ENCODE results near the gene CLDN7. TPM values are rescaled to one million over a fixed set of nuclear protein-coding genes. Genes with fewer than 3 reads are reported as not detected.

The CLDN7 gene
- total and polyA plus RNA-seq, 5 donors = 1.8 to 3.4 (median 2.9) TPM

DNA sequence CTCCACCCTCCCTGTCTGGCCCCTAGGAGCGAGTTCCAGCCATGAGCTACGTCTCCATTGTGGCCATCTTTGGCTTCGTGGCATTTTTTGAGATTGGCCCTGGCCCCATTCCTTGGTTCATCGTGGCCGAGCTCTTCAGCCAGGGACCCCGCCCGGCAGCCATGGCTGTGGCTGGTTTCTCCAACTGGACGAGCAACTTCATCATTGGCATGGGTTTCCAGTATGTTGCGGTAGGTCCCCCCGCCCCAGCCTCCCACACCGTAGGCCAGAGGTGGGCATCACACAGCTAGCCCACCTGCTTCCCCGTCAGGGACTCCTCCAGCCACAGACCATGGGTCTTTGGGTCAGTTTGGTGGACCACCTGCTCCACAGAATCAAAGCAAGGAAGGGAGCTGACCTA lies 23.4 kb upstream of the CLDN7 start:
- Histone ChIP-seq H3K4me1 (ENCODE audit: control insufficient read depth, insufficient read depth, low read length) (no peaks in the 10 kb centered on the region), H3K4me3 (ENCODE audit: low read length) (no peak overlapping the region), H3K9me3 (ENCODE audit: control insufficient read depth, low read length) (no peaks in the 10 kb centered on the region), H3K27me3 (ENCODE audit: control insufficient read depth, insufficient read depth) (no peaks in the 10 kb centered on the region), H3K27ac (ENCODE audit: low read length) (no peak overlapping the region)
- intact Hi-C loops (cut with DNase I) = loop anchor here in 1 of 4 donors (10.0 kb wide), 1 partner anchor 59 kb away; no protein-coding TSS in a partner anchor
- WGBS = 82% methylated on average over 12 of the region's 12 CpGs
- no peak for DNase-seq
- ATAC-seq = no peak

DNA sequence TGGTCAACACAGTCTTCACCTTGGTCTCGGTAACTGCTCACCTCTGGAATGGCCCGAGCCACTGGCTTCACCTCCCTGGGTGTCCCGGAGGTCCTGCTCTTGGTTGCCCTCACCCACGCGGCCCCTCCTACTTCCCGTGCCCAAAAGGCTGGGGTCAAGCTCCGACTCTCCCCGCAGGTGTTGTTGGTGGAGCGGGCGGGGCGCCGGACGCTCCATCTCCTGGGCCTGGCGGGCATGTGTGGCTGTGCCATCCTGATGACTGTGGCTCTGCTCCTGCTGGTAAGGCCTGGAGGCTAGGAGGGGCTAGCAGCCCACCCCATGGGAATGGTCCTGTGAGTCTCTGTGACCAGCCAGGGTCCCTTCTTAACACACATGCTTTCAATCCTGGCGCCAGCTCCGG lies 22.6 kb upstream of the CLDN7 start:
- ATAC-seq (no peak), DNase-seq (peak in 1 of 3 donors; percentile 63)
- H3K4me1 ChIP-seq (ENCODE audit: control insufficient read depth, insufficient read depth, low read length) = no peaks in the 10 kb centered on the region
- no peaks in the 10 kb centered on the region for H3K9me3 ChIP-seq (ENCODE audit: control insufficient read depth, low read length)
- H3K27ac ChIP-seq (ENCODE audit: low read length) = no peak overlapping the region
- no peak overlapping the region for H3K4me3 ChIP-seq (ENCODE audit: low read length)
- intact Hi-C loops (cut with DNase I) = loop anchor here in 1 of 4 donors (10.0 kb wide), 1 partner anchor 60 kb away; no protein-coding TSS in a partner anchor
- 91% methylated on average over 16 of the region's 16 CpGs for WGBS
- H3K27me3 ChIP-seq (ENCODE audit: control insufficient read depth, insufficient read depth) = no peaks in the 10 kb centered on the region

GRCh38 chr17:7283471-7284216 lies 21.4 kb upstream of the CLDN7 start:
- H3K9me3 ChIP-seq (ENCODE audit: control insufficient read depth, low read length) = no peaks in the 10 kb centered on the region
- intact Hi-C loops (cut with DNase I) = loop anchor here in 1 of 4 donors (10.0 kb wide), 1 partner anchor 61 kb away; no protein-coding TSS in a partner anchor
- WGBS = 80% methylated on average over 18 of the region's 18 CpGs
- no peaks in the 10 kb centered on the region for H3K27me3 ChIP-seq (ENCODE audit: control insufficient read depth, insufficient read depth)
- DNase-seq (no peak), ATAC-seq (no peak)
- peak overlapping the region; percentile 93 for H3K27ac ChIP-seq (ENCODE audit: low read length)
- no peaks in the 10 kb centered on the region for H3K4me1 ChIP-seq (ENCODE audit: control insufficient read depth, insufficient read depth, low read length)
- peak overlapping the region; percentile 47 for H3K4me3 ChIP-seq (ENCODE audit: low read length)

DNA sequence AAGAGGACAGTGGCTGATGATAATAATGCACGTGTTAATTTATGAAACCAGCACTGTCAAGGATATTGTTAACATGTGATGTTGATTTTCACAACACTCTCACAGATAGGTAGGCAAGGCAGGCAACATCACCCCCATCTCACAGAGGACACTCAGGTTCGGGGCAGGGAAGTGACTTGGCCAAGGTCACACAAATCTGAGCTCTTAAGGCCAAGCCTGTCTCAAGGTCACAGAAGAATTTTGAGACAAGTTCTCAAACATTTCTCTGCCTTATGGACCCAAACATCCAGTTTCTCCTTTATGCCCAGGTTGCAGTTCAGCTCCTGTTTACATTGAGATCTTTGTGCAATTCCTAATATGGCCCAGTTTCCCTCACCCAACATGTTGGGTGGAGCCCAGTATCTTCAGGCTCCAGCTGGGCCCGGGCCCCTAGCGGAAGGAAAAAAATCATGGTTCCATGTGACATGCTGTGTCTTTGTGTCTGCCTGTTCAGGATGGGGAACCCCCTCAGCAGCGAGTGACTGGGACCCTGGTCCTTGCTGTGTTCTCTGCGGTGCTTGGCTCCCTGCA lies 20.6 kb upstream of the CLDN7 start:
- Histone ChIP-seq H3K9me3 (ENCODE audit: control insufficient read depth, low read length) (no peaks in the 10 kb centered on the region), H3K4me1 (ENCODE audit: control insufficient read depth, insufficient read depth, low read length) (no peaks in the 10 kb centered on the region), H3K27me3 (ENCODE audit: control insufficient read depth, insufficient read depth) (no peaks in the 10 kb centered on the region), H3K27ac (ENCODE audit: low read length) (peak overlapping the region; percentile 93), H3K4me3 (ENCODE audit: low read length) (peak overlapping the region; percentile 47)
- WGBS = 49% methylated on average over 6 of the region's 6 CpGs
- no peak for ATAC-seq
- DNase-seq = no peak
- intact Hi-C loops (cut with DNase I) = loop anchor here in 1 of 4 donors (10.0 kb wide), 1 partner anchor 62 kb away; no protein-coding TSS in a partner anchor

- no peaks in the 10 kb centered on the region for H3K9me3 ChIP-seq (ENCODE audit: control insufficient read depth, low read length)
- peak overlapping the region; percentile 47 for H3K4me3 ChIP-seq (ENCODE audit: low read length)
- intact Hi-C loops (cut with DNase I) = loop anchor here in 3 of 4 donors (2.0 to 10.0 kb wide), 2 partner anchors 15 to 63 kb away; no protein-coding TSS in a partner anchor
- no peaks in the 10 kb centered on the region for H3K27me3 ChIP-seq (ENCODE audit: control insufficient read depth, insufficient read depth)
- DNase-seq (peak; percentile 71 to 92 (median 87)), ATAC-seq (peak; percentile 43 to 67)
- H3K4me1 ChIP-seq (ENCODE audit: control insufficient read depth, insufficient read depth, low read length) = no peaks in the 10 kb centered on the region
- H3K27ac ChIP-seq (ENCODE audit: low read length) = peak overlapping the region; percentile 93
- 3% methylated on average over 43 of the region's 43 CpGs for WGBS
Measured at GRCh38 chr17:7281953-7282751, 19.9 kb upstream of the CLDN7 start.

GRCh38 chr17:7281074-7281952 lies 19.0 kb upstream of the CLDN7 start, which contains the start of gene SLC2A4:
Gene SLC2A4 (plus strand): TSS chr17:7281718. CDS start chr17:7281935, 217 bp downstream.
- Histone ChIP-seq H3K9me3 (ENCODE audit: control insufficient read depth, low read length) (no peaks in the 10 kb centered on the region), H3K27ac (ENCODE audit: low read length) (peak within 1 kb of the TSS; percentile 93), H3K4me1 (ENCODE audit: control insufficient read depth, insufficient read depth, low read length) (no peaks in the 10 kb centered on the region), H3K4me3 (ENCODE audit: low read length) (peak within 1 kb of the TSS; percentile 47), H3K27me3 (ENCODE audit: control insufficient read depth, insufficient read depth) (no peaks in the 10 kb centered on the region)
- ATAC-seq = peak; percentile 85 to 88
- DNase-seq = peak; percentile 95 to 98 (median 98)
- under 1% methylated on average over 71 of the region's 71 CpGs for WGBS
- intact Hi-C loops (cut with DNase I) = loop anchor here in 3 of 4 donors (2.0 to 10.0 kb wide), 2 partner anchors 15 to 63 kb away; no protein-coding TSS in a partner anchor

DNA sequence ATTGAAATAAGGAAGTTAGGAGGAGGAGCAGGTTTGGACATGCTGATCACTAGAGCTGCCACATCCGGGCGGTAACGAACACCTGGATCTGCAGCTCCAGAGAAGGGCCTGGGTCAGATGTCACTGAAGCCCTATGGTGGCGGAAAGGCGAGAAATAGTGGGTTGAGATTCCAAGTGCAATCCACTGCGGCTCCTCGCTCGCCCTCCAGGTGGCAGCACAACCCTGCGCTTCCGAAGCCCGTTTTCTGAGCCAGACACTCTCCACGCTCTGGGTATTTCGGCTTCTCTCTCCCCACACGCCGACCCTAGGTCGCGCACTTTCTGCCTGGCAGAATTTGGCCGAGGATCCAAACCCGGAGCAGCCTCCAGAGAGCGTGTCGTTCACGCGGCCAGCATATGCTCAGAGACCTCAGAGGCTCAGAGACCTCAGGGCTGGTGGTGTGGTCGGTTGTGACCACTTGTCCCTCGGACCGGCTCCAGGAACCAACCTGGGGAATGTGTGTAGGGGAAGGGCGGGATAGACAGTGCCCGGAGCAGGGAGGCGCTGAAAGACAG lies 18.3 kb upstream of the CLDN7 start:
- Histone ChIP-seq H3K27me3 (ENCODE audit: control insufficient read depth, insufficient read depth) (no peaks in the 10 kb centered on the region), H3K4me1 (ENCODE audit: control insufficient read depth, insufficient read depth, low read length) (no peaks in the 10 kb centered on the region), H3K9me3 (ENCODE audit: control insufficient read depth, low read length) (no peaks in the 10 kb centered on the region), H3K4me3 (ENCODE audit: low read length) (peak overlapping the region; percentile 37), H3K27ac (ENCODE audit: low read length) (peak overlapping the region; percentile 92)
- DNase-seq (peak; percentile 83 to 92 (median 92)), ATAC-seq (peak; percentile 73 to 77)
- intact Hi-C loops (cut with DNase I) = loop anchor here in 3 of 4 donors (1.0 to 10.0 kb wide), 3 partner anchors 16 to 64 kb away; no protein-coding TSS in a partner anchor
- WGBS = under 1% methylated on average over 29 of the region's 29 CpGs

DNA sequence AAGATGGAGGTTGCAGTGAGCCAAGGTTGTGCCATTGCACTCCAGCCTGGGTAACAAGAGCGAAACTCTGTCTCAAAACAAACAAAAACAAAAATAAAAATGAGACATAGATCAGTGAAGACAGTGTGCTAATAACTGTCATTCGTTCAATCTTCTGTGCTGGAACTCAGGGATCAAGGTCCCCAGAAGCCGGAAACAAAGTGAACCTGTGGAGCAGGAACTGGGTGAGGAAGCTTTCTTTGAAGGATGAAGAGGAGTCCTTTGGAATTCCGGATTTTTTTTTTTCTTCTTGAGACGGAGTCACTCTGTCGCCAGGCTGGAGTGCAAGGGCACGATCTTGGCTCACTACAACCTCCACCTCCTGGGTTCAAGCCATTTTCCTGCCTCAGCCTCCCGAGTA lies 17.2 kb upstream of the CLDN7 start:
- Histone ChIP-seq H3K4me3 (ENCODE audit: low read length) (no peak overlapping the region), H3K9me3 (ENCODE audit: control insufficient read depth, low read length) (no peaks in the 10 kb centered on the region), H3K27ac (ENCODE audit: low read length) (no peak overlapping the region), H3K4me1 (ENCODE audit: control insufficient read depth, insufficient read depth, low read length) (no peaks in the 10 kb centered on the region), H3K27me3 (ENCODE audit: control insufficient read depth, insufficient read depth) (no peaks in the 10 kb centered on the region)
- DNase-seq (no peak), ATAC-seq (no peak)
- intact Hi-C loops (cut with DNase I) = no loop called here
- WGBS = 84% methylated on average over 8 of the region's 8 CpGs

- DNase-seq (no peak), ATAC-seq (no peak)
- Histone ChIP-seq H3K27me3 (ENCODE audit: control insufficient read depth, insufficient read depth) (no peaks in the 10 kb centered on the region), H3K9me3 (ENCODE audit: control insufficient read depth, low read length) (no peaks in the 10 kb centered on the region), H3K4me3 (ENCODE audit: low read length) (no peak overlapping the region), H3K4me1 (ENCODE audit: control insufficient read depth, insufficient read depth, low read length) (no peaks in the 10 kb centered on the region), H3K27ac (ENCODE audit: low read length) (no peak overlapping the region)
- WGBS = 66% methylated on average over 1 of the region's 1 CpG
- intact Hi-C loops (cut with DNase I) = no loop called here
Measured at GRCh38 chr17:7266784-7267183, 4.5 kb upstream of the CLDN7 start.

DNA sequence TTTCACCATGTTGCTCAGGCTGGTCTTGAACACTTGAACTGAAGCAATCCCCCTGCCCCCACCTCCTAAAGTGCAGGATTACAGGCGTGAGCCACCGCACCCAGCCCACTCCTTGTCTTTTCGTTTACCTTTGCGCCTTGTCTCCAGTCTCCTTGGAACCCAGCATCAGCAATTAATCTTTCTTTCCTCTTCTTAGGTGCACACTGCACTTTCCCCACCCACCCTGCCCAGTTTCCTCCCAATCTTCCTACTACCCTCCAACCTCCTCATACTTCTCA lies 1.5 kb upstream of the CLDN7 start:
- WGBS = 49% methylated on average over 4 of the region's 4 CpGs
- H3K4me1 ChIP-seq (ENCODE audit: control insufficient read depth, insufficient read depth, low read length) = no peaks in the 10 kb centered on the region
- no peaks in the 10 kb centered on the region for H3K9me3 ChIP-seq (ENCODE audit: control insufficient read depth, low read length)
- no peak for DNase-seq
- no peak for ATAC-seq
- no peak overlapping the region for H3K4me3 ChIP-seq (ENCODE audit: low read length)
- intact Hi-C loops (cut with DNase I) = no loop called here
- H3K27me3 ChIP-seq (ENCODE audit: control insufficient read depth, insufficient read depth) = no peaks in the 10 kb centered on the region
- H3K27ac ChIP-seq (ENCODE audit: low read length) = no peak overlapping the region
